GM21390 (cell line): ENCODE results near the gene CGNL1.

Experiments
- ATAC-seq: cut with Tn5 transposase; IDR thresholded peaks from one replicate; pipeline ENCODE4 v1.9.1; 2021; ENCODE audit not compliant: unreplicated experiment

Gene CGNL1

GRCh38 chr15:57455929-57456328 is 79.6 kb downstream of the CGNL1 start:
- ATAC-seq, result no peak

- no peak for ATAC-seq
These were observed 80.3 kb downstream of the CGNL1 start for GRCh38 chr15:57456559-57456958.

- ATAC-seq, result no peak
These were observed 81.4 kb downstream of the CGNL1 start for GRCh38 chr15:57457726-57458125.

GRCh38 chr15:57458356-57458781 is 82.1 kb downstream of the CGNL1 start:
- no peak for ATAC-seq

GRCh38 chr15:57460208-57460816 is 84.0 kb downstream of the CGNL1 start:
- no peak for ATAC-seq

GRCh38 chr15:57461541-57461940 is 85.2 kb downstream of the CGNL1 start:
- no peak for ATAC-seq

- ATAC-seq, result no peak
These were observed 86.1 kb downstream of the CGNL1 start for GRCh38 chr15:57462381-57462780.

- ATAC-seq, result no peak
These were observed 87.1 kb downstream of the CGNL1 start for GRCh38 chr15:57463360-57463759.

GRCh38 chr15:57464480-57464879 is 88.2 kb downstream of the CGNL1 start:
- ATAC-seq, result no peak

- no peak for ATAC-seq
These were observed 92.2 kb downstream of the CGNL1 start for GRCh38 chr15:57468486-57468885.

GRCh38 chr15:57470543-57470942 is 94.2 kb downstream of the CGNL1 start:
- ATAC-seq, result no peak

- ATAC-seq, result no peak
These were observed 96.6 kb downstream of the CGNL1 start for GRCh38 chr15:57472861-57473260.

GRCh38 chr15:57476533-57476975 is 100.2 kb downstream of the CGNL1 start:
- ATAC-seq, result no peak

- ATAC-seq, result no peak
These were observed 101.6 kb downstream of the CGNL1 start for GRCh38 chr15:57477736-57478522.

- no peak for ATAC-seq
These were observed 102.7 kb downstream of the CGNL1 start for GRCh38 chr15:57479005-57479404.

GRCh38 chr15:57481038-57481705 is 104.9 kb downstream of the CGNL1 start:
- no peak for ATAC-seq

- ATAC-seq, result no peak
These were observed 109.6 kb downstream of the CGNL1 start for GRCh38 chr15:57485869-57486268.

GRCh38 chr15:57486833-57487232 is 110.5 kb downstream of the CGNL1 start:
- ATAC-seq, result no peak

GRCh38 chr15:57489122-57489521 is 112.8 kb downstream of the CGNL1 start:
- no peak for ATAC-seq

- no peak for ATAC-seq
These were observed 117.0 kb downstream of the CGNL1 start for GRCh38 chr15:57493351-57493750.

GRCh38 chr15:57494581-57494980 is 118.3 kb downstream of the CGNL1 start:
- ATAC-seq, result no peak

GRCh38 chr15:57495041-57495440 is 118.7 kb downstream of the CGNL1 start:
- no peak for ATAC-seq
